Liver (tissue), 9 donors: Measurements from ENCODE around the gene DIPK1A. TPM values are rescaled to one million over a fixed set of nuclear protein-coding genes. Genes with fewer than 3 reads are reported as not detected.

Experiments used
- DNase-seq: peaks from one replicate; pipeline ENCODE4 v3.0.0-alpha.2; 2017; ENCODE audit warnings: low spot score
- H3K27ac ChIP-seq, 2 donors: one replicate each; pipeline ENCODE4 v1.7.0; 2013; ENCODE audit warnings: inconsistent platforms in 2 of 2, low read length in 2 of 2, control low read depth in 1 of 2, low read depth in 1 of 2, mild to moderate bottlenecking in 1 of 2
- H3K27me3 ChIP-seq, 4 donors: one replicate each; pipeline versions ENCODE4 v1.6.1 to v1.7.0; 2013; ENCODE audit warnings: low read length in 3 of 4, inconsistent platforms in 1 of 4, mild to moderate bottlenecking in 1 of 4, moderate library complexity in 1 of 4; ENCODE audit not compliant: control insufficient read depth in 4 of 4, insufficient read depth in 4 of 4
- H3K36me3 ChIP-seq, 4 donors: one replicate each; pipeline versions ENCODE4 v1.6.1 to v1.7.0; 2013; ENCODE audit warnings: low read length in 3 of 4, mild to moderate bottlenecking in 3 of 4, low read depth in 1 of 4, moderate library complexity in 1 of 4; ENCODE audit not compliant: control insufficient read depth in 4 of 4, insufficient read depth in 3 of 4
- H3K4me1 ChIP-seq, 4 donors: one replicate each; pipeline versions ENCODE4 v1.6.1 to v1.7.0; 2013; ENCODE audit warnings: low read length in 3 of 4, mild to moderate bottlenecking in 3 of 4, moderate library complexity in 1 of 4; ENCODE audit not compliant: control insufficient read depth in 4 of 4, insufficient read depth in 4 of 4
- H3K4me3 ChIP-seq, 3 donors: one replicate each; pipeline versions ENCODE4 v1.6.1 to v1.7.0; 2013; ENCODE audit warnings: low read length in 3 of 3, control low read depth in 1 of 3, low read depth in 1 of 3, mild to moderate bottlenecking in 1 of 3
- H3K9ac ChIP-seq, 2 donors: one replicate each; pipeline ENCODE4 v1.7.0; 2013; ENCODE audit warnings: low read length in 2 of 2, mild to moderate bottlenecking in 2 of 2, moderate library complexity in 2 of 2, control low read depth in 1 of 2, low read depth in 1 of 2
- H3K9me3 ChIP-seq, 4 donors: one replicate each; pipeline versions ENCODE4 v1.6.1 to v1.7.0; 2013; ENCODE audit warnings: low read length in 3 of 4; ENCODE audit not compliant: control insufficient read depth in 4 of 4
- CTCF ChIP-seq: fragments of 150-350 bp; IDR thresholded peaks from 2 replicates; pipeline ENCODE4 v1.5.1; 2017; ENCODE audit warnings: improper control_type of control experiment, low read depth, low read length; ENCODE audit not compliant: missing input control
- EGR1 ChIP-seq, 2 donors: IDR thresholded peaks; 2 replicates each; pipeline ENCODE4 v1.6.1; 2016 to 2018; ENCODE audit warnings: antibody characterized with exemption in 2 of 2, low read depth in 2 of 2
- FOXA1 ChIP-seq: IDR thresholded peaks from 2 replicates; pipeline ENCODE4 v1.6.1; 2016; ENCODE audit warnings: antibody characterized with exemption
- GABPA ChIP-seq, 2 donors: IDR thresholded peaks in 1 of 2; conservative IDR thresholded peaks in 1 of 2; 2 replicates each; pipeline ENCODE4 v1.6.1; 2016; ENCODE audit warnings: antibody characterized with exemption in 2 of 2, mild to moderate bottlenecking in 1 of 2, moderate library complexity in 1 of 2
- HNF4A ChIP-seq, 2 donors: conservative IDR thresholded peaks; 2 replicates each; pipeline ENCODE4 v1.6.1; 2016; ENCODE audit warnings: antibody characterized with exemption in 2 of 2, mild to moderate bottlenecking in 2 of 2
- HNF4G ChIP-seq: IDR thresholded peaks from 2 replicates; pipeline ENCODE4 v1.6.1; 2016; ENCODE audit warnings: antibody characterized with exemption
- JUND ChIP-seq, 2 donors: IDR thresholded peaks; 2 replicates each; pipeline ENCODE4 v1.6.1; 2016; ENCODE audit warnings: antibody characterized with exemption in 2 of 2
- MAX ChIP-seq: IDR thresholded peaks from 2 replicates; pipeline ENCODE4 v1.6.1; 2016; ENCODE audit warnings: antibody characterized with exemption
- NR2F2 ChIP-seq: IDR thresholded peaks from 2 replicates; pipeline ENCODE4 v1.6.1; 2016; ENCODE audit warnings: antibody characterized with exemption
- RAD21 ChIP-seq, 2 donors: IDR thresholded peaks; 2 replicates each; pipeline ENCODE4 v1.6.1; 2016; ENCODE audit warnings: antibody characterized with exemption in 2 of 2, mild to moderate bottlenecking in 2 of 2
- RXRA ChIP-seq, 2 donors: IDR thresholded peaks; 2 replicates each; pipeline ENCODE4 v1.6.1; 2017 to 2018; ENCODE audit warnings: antibody characterized with exemption in 2 of 2, mild to moderate bottlenecking in 1 of 2
- SP1 ChIP-seq: IDR thresholded peaks from 2 replicates; pipeline ENCODE4 v1.6.1; 2018; ENCODE audit warnings: antibody characterized with exemption, mild to moderate bottlenecking
- TAF1 ChIP-seq: conservative IDR thresholded peaks from 2 replicates; pipeline ENCODE4 v1.6.1; 2016; ENCODE audit warnings: antibody characterized with exemption, mild to moderate bottlenecking
- YY1 ChIP-seq: IDR thresholded peaks from 2 replicates; pipeline ENCODE4 v1.6.1; 2016; ENCODE audit warnings: antibody characterized with exemption, mild to moderate bottlenecking
- ZBTB33 ChIP-seq: IDR thresholded peaks from 2 replicates; pipeline ENCODE4 v1.6.1; 2016; ENCODE audit warnings: antibody characterized with exemption
- WGBS: extraction: QIAGEN DNeasy Blood & Tissue Kit; methylation state at CpG from one replicate; pipeline ENCODE4 v1.1.7; 2013; 5-methylcytosine and 5-hydroxymethylcytosine counted together
- polyA plus RNA-seq, 2 donors: library from polyadenylated mRNA; stranded (reverse) in 1 of 2; unstranded in 1 of 2; fragments of 200-250 nt in 1 of 2; fragments of >200 nt in 1 of 2; fragmentation: Nextera tagmentation in 1 of 2; extraction: Ambion mirVana in 1 of 2; gene quantifications; one replicate each; pipeline versions ENCODE4 v1.2.1 to v1.2.3, GENCODE V29; 2013 to 2015
- total RNA-seq, 2 donors: library from RNA; depleted of rRNA; stranded (reverse); fragments of >200 nt; gene quantifications; one replicate each; pipeline ENCODE4 v1.2.3, GENCODE V29; 2014
- TF ChIP-seq, protein P1 (sequence below): IDR thresholded peaks from 2 replicates; pipeline ENCODE4 v1.6.1; 2016; ENCODE audit warnings: antibody characterized with exemption
- TF ChIP-seq, protein P2 (sequence below): IDR thresholded peaks from 2 replicates; pipeline ENCODE4 v1.6.1; 2016; ENCODE audit warnings: antibody characterized with exemption, mild to moderate bottlenecking
- donor health status: healthy.
- donor health status: healthy.
- donor health status: healthy.
- donor health status: healthy.
- donor health status: healthy.

DIPK1A gene
- total and polyA plus RNA-seq, 4 donors, result 7.9 to 11.6 (median 10.2) TPM

DNA sequence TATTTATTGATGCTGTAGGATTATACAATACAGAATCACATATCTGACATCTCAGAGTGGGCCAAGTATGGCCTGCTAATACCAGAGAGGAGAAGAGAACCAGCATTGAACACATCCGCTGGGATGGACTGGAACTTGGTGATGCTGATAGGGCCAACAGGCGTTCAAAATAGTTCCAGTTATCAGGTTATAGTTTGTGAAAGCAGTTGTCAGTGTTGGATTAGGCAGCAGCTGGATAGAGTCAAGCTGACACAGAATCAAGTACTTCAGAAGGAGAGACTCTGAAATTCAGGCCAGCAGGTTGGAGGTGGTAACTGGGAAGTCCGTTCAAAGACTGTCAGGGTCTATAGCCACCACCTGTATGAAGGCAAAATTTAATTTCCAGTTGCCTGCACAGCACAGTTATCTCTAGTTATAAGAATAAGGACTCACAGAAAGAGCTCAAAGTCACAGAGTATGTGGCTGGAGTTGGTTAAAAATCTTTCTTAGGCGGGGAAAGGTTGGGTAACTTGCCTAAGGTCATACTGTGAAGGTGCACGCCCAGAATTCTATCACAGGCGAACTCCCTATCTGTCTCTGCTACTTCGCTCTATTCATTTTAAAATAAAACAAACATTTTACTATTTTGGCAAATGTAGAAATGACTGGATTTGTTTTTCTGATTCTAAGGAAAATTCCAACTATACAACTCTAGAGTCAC is 9.9 kb upstream of the DIPK1A start:
- Histone ChIP-seq H3K9me3 (no peaks in the 10 kb centered on the region), H3K27ac (no peak overlapping the region), H3K9ac (no peak overlapping the region), H3K36me3 (no peaks in the 10 kb centered on the region), H3K4me3 (no peak overlapping the region), H3K27me3 (no peaks in the 10 kb centered on the region), H3K4me1 (peaks cover 0 to 2% (median 0%) of the 10 kb centered on the region in 4 donors)
- 96% methylated on average over 7 of the region's 7 CpGs for WGBS
- TF ChIP-seq ZBTB33, result no peak
- no peak for TF ChIP-seq YY1
- no peak for TF ChIP-seq RAD21 (IDR thresholded peaks at IDR 0.05)
- no peak for TF ChIP-seq MAX
- no peak for DNase-seq

GRCh38 chr1:92969517-92969916 is 8.3 kb upstream of the DIPK1A start:
- no peaks in the 10 kb centered on the region for H3K9me3 ChIP-seq
- TF ChIP-seq HNF4A (conservative IDR thresholded peaks at IDR 0.05) (no peak), YY1 (no peak), SP1 (no peak), EGR1 (IDR thresholded peaks at IDR 0.05; ENCODE audit: low read depth in 2 of 2) (no peak), TAF1 (no peak), JUND (IDR thresholded peaks at IDR 0.05) (no peak), MAX (no peak), ZBTB33 (no peak), HNF4G (no peak), FOXA1 (no peak), NR2F2 (no peak), RXRA (IDR thresholded peaks at IDR 0.05) (no peak), RAD21 (IDR thresholded peaks at IDR 0.05) (no peak), GABPA (IDR thresholded peaks at IDR 0.05 in 1 of 2, conservative IDR thresholded peaks at IDR 0.05 in 1 of 2) (no peak), CTCF (no peak)
- TF ChIP-seq, protein P1, sequence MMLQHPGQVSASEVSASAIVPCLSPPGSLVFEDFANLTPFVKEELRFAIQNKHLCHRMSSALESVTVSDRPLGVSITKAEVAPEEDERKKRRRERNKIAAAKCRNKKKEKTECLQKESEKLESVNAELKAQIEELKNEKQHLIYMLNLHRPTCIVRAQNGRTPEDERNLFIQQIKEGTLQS, result no peak
- TF ChIP-seq, protein P2, sequence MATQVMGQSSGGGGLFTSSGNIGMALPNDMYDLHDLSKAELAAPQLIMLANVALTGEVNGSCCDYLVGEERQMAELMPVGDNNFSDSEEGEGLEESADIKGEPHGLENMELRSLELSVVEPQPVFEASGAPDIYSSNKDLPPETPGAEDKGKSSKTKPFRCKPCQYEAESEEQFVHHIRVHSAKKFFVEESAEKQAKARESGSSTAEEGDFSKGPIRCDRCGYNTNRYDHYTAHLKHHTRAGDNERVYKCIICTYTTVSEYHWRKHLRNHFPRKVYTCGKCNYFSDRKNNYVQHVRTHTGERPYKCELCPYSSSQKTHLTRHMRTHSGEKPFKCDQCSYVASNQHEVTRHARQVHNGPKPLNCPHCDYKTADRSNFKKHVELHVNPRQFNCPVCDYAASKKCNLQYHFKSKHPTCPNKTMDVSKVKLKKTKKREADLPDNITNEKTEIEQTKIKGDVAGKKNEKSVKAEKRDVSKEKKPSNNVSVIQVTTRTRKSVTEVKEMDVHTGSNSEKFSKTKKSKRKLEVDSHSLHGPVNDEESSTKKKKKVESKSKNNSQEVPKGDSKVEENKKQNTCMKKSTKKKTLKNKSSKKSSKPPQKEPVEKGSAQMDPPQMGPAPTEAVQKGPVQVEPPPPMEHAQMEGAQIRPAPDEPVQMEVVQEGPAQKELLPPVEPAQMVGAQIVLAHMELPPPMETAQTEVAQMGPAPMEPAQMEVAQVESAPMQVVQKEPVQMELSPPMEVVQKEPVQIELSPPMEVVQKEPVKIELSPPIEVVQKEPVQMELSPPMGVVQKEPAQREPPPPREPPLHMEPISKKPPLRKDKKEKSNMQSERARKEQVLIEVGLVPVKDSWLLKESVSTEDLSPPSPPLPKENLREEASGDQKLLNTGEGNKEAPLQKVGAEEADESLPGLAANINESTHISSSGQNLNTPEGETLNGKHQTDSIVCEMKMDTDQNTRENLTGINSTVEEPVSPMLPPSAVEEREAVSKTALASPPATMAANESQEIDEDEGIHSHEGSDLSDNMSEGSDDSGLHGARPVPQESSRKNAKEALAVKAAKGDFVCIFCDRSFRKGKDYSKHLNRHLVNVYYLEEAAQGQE, result no peak
- H3K27ac ChIP-seq, result no peak overlapping the region
- H3K27me3 ChIP-seq, result no peaks in the 10 kb centered on the region
- H3K36me3 ChIP-seq, result no peaks in the 10 kb centered on the region
- 86% methylated on average over 3 of the region's 3 CpGs for WGBS
- no peak overlapping the region for H3K4me3 ChIP-seq
- H3K9ac ChIP-seq, result no peak overlapping the region
- DNase-seq, result no peak
- H3K4me1 ChIP-seq, result peaks cover 0 to 2% (median 0%) of the 10 kb centered on the region in 4 donors
